Endothelial cell (in vitro differentiated cells): ENCODE results near the gene PSMD2. TPM values are rescaled to one million over a fixed set of nuclear protein-coding genes. Genes with fewer than 3 reads are reported as not detected.

ENCODE experiments used
- DNase-seq: peaks from one replicate; pipeline ENCODE4 v3.0.0; 2021; ENCODE audit warnings: low spot score
- H3K27ac Mint-ChIP-seq: one replicate; pipeline ENCODE4 v1.8.0; 2021; ENCODE audit warnings: mixed read lengths, inconsistent platforms; ENCODE audit not compliant: unreplicated experiment
- H3K27me3 Mint-ChIP-seq: one replicate; pipeline ENCODE4 v1.8.0; 2021; ENCODE audit warnings: mild to moderate bottlenecking, moderate library complexity, mixed read lengths, inconsistent platforms; ENCODE audit not compliant: unreplicated experiment
- H3K36me3 Mint-ChIP-seq: one replicate; pipeline ENCODE4 v1.8.0; 2021; ENCODE audit warnings: mild to moderate bottlenecking, low read depth, mixed read lengths, inconsistent platforms; ENCODE audit not compliant: unreplicated experiment
- H3K4me1 Mint-ChIP-seq: one replicate; pipeline ENCODE4 v1.8.0; 2021; ENCODE audit warnings: mild to moderate bottlenecking, mixed read lengths, inconsistent platforms; ENCODE audit not compliant: unreplicated experiment
- H3K4me3 Mint-ChIP-seq: one replicate; pipeline ENCODE4 v1.8.0; 2021; ENCODE audit warnings: mild to moderate bottlenecking, mixed read lengths, inconsistent platforms; ENCODE audit not compliant: unreplicated experiment
- H3K9me3 Mint-ChIP-seq: one replicate; pipeline ENCODE4 v1.8.0; 2021; ENCODE audit warnings: mixed read lengths, inconsistent platforms; ENCODE audit not compliant: unreplicated experiment
- CTCF ChIP-seq: fragments of 200-600 bp; sonication (generic); IDR thresholded peaks from one replicate; pipeline ENCODE4 v1.5.0; 2021; ENCODE audit warnings: antibody characterized with exemption; ENCODE audit not compliant: unreplicated experiment
- total RNA-seq: library from RNA; stranded (reverse); fragmentation: NEBNext Ultra II Directional; extraction: Animal tissue kit (Norgen Biotek cat#: 25700); gene quantifications from one replicate; pipeline ENCODE4 v1.2.1, GENCODE V29; 2021; ENCODE audit not compliant: unreplicated experiment

Gene PSMD2
- total RNA-seq, 1 donor from 2014 or later: 292 TPM

- peaks cover 5% of the 10 kb centered on the region for H3K36me3 Mint-ChIP-seq
- no peak overlapping the region for H3K27ac Mint-ChIP-seq
- no peak overlapping the region for H3K4me3 Mint-ChIP-seq
- no peak for TF ChIP-seq CTCF
- DNase-seq: no peak
- H3K27me3 Mint-ChIP-seq: peaks cover 6% of the 10 kb centered on the region
- H3K9me3 Mint-ChIP-seq: no peaks in the 10 kb centered on the region
- peaks cover 4% of the 10 kb centered on the region for H3K4me1 Mint-ChIP-seq
These were observed 59.2 kb downstream of the PSMD2 start for GRCh38 chr3:184358124-184358767.

Other genes with a start within 250 kb of the PSMD2 start
- gene HTR3C, start 246.2 kb upstream of the PSMD2 start, total RNA-seq: not detected
- not detected for gene HTR3E, start 202.2 kb upstream of the PSMD2 start, total RNA-seq
- gene EIF2B5, start 163.9 kb upstream of the PSMD2 start, total RNA-seq: 37.0 TPM
- gene DVL3, start 143.9 kb upstream of the PSMD2 start, total RNA-seq: 103 TPM
- 401 TPM for gene AP2M1, start 124.4 kb upstream of the PSMD2 start, total RNA-seq
- gene ABCF3, start 113.0 kb upstream of the PSMD2 start, total RNA-seq: 68.1 TPM
- 1.1 TPM for gene VWA5B2, start 69.7 kb upstream of the PSMD2 start, total RNA-seq
- 38.6 TPM for gene ALG3, start 50.3 kb upstream of the PSMD2 start, total RNA-seq
- gene EEF1AKMT4, start 49.6 kb upstream of the PSMD2 start, total RNA-seq: 5.7 TPM
- gene CAMK2N2, start 37.7 kb upstream of the PSMD2 start, total RNA-seq: not detected
- not detected for gene ECE2, start 23.2 kb upstream of the PSMD2 start, total RNA-seq
- gene EIF4G1, start 15.4 kb downstream of the PSMD2 start, total RNA-seq: 390 TPM
- gene FAM131A, start 38.4 kb downstream of the PSMD2 start, total RNA-seq: 15.8 TPM
- 6.3 TPM for gene CLCN2, start 62.4 kb downstream of the PSMD2 start, total RNA-seq
- gene POLR2H, start 62.5 kb downstream of the PSMD2 start, total RNA-seq: 56.1 TPM
- 0.28 TPM for gene THPO, start 79.0 kb downstream of the PSMD2 start, total RNA-seq
- gene CHRD, start 80.8 kb downstream of the PSMD2 start, total RNA-seq: 2.4 TPM